ENCODE data around the gene ATP6V1G3.
"Not testable (repeated sequence)": the region's sequence is repeated elsewhere in the genome, so short reads cannot be mapped to it uniquely, and the experiment has no call there.

ATP6V1G3 gene

DNA sequence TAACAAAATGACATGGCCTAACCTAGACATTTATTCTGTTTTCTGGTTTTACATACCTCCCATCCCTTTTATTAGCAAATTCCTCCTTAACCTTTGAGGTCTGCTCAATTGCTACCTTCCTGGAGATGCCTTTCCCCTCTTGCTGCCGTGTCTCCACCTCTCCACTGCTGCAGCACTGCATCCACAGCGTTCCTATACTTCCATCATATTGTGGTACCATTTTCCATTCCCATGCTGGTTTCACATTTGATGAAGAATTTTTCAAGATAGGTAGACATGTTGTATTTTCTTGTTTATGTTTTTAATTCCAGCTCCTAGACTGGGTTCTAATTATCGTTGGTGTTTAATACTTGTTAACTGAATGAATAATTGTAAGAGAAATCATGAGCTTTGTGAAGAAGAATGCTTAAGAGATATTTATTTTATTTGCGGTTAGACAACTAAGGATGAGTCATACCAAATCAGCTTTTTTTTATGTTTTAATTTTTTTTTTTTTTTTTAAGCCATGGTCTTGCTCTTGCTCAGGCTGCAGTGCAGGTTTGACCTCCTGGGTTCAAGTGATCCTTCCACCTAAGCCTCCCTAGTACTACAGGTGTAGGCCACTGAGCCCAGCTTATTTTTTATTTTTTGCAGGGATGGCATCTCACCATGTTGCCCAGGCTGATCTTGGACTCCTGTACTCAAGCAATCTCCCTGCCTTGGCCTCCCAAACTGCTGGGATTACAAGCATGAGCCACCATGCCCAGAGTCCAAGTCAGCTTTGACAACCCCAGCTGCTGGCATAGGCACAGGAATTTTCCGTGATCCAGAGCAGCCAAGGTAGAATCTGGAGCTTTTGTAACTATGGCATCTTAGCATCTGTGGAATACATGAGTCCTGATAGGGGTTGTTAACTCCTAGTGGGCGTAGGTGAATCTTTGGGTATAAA is 44.0 kb downstream of the ATP6V1G3 start:
- DNase-seq (ENCODE audit: low read depth in 2 of 2) = no peak

DNA sequence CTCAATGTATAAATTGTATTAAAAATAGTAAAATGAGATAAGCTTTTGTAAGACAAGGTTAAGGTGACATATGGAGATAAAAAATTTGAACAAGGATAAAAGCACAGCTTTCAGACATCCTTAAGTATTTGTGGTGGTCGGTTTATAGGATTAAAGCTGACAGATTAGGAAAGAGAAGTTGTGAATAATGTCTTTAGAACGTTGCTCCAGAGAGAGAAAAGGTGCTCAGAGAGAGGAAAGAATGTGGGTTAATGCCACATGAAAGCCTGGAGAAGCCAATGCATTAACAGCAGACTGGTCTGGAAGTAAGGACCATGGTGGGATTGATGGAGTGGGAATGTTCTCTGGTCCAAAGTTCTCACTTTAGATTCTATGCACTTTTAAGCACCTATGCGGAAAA is 44.8 kb downstream of the ATP6V1G3 start:
- no peak for DNase-seq (ENCODE audit: low read depth in 2 of 2)

- no peak for DNase-seq (ENCODE audit: low read depth in 2 of 2)
These were observed 45.8 kb downstream of the ATP6V1G3 start for GRCh38 chr1:198494658-198495103.

- DNase-seq (ENCODE audit: low read depth in 2 of 2) = no peak
These were observed 46.3 kb downstream of the ATP6V1G3 start for GRCh38 chr1:198494139-198494538.

- DNase-seq (ENCODE audit: low read depth in 2 of 2) = no peak
These were observed 47.2 kb downstream of the ATP6V1G3 start for GRCh38 chr1:198493329-198493728.

- no peak for DNase-seq (ENCODE audit: low read depth in 2 of 2)
These were observed 47.6 kb downstream of the ATP6V1G3 start for GRCh38 chr1:198492872-198493271.

DNA sequence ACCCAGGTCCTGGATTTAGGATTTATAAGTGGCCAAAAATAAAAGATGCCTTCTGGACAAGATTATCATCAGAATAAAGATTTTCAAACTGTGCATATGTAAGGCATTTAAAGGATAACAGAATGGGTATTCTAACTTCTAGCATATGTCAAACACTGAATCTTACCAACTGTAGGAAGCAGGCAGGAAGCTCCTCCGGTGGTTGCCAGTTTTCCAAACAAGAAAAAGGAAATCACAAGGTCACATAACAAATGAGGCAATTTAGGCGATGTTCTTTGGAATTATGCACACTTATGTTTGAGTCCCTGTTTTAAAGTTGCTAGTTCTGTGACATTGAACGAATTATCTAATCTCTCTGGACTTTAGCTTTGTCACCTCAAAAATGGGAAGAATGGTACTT is 48.9 kb downstream of the ATP6V1G3 start:
- DNase-seq (ENCODE audit: low read depth in 2 of 2) = no peak

DNA sequence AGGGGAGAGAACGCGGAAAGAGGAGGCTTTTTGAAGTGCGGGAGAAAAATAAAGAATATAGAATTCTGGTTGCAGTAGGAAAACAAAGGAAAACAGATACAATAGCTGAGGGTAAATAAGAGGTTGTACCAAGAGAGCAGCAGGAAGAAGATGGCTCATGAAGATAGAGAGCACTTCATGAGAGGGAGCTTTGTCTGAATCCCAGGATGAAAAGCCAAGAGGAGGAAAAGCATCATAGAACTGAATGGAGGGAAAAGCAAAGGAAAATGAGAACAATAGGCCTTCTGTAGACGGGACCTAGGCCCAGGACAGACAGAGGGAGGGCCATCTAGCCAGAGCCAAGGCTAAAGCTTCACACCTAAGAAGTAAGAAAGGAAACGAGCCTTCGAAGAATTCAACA is 49.5 kb downstream of the ATP6V1G3 start:
- DNase-seq (ENCODE audit: low read depth in 2 of 2) = no peak

DNA sequence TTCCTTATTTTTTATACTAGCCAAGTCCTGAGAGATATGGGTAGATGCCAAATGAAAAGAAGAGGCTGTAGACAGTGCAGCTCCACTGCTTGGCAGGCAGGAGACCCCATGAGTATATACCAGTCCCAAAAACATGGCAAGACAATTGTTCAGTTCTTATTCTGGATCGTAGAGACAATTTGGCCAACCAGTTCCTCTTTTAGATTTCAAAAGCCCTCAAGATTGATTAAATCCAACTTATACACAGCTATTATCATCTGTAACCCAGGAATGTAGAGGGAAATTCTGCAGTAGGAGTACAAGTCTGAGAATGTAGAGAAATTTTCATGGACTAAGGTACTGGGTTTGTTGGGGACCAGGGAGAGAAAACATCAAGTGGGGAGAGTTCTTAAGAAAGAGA is 50.3 kb downstream of the ATP6V1G3 start:
- no peak for DNase-seq (ENCODE audit: low read depth in 2 of 2)

GRCh38 chr1:198486903-198487302 is 53.6 kb downstream of the ATP6V1G3 start:
- no peak for DNase-seq (ENCODE audit: low read depth in 2 of 2)

DNA sequence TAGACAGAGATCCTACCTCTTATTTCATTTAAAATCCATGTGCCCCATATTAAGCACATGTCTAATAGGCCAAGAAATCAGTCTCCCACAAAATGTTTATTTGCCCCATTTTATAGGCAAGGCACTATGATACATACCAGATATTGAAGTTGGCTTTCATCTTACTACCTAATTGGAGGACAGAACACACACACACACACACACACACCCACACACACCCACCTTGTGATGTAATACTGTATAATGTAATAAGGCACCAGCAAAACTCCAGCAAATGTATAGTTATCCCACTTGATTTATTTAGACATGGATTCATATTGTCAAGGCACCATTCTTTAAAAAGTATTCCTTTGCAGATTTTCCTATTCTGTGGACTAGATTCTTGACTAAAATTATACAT is 56.8 kb downstream of the ATP6V1G3 start:
- DNase-seq (ENCODE audit: low read depth in 2 of 2) = no peak

DNA sequence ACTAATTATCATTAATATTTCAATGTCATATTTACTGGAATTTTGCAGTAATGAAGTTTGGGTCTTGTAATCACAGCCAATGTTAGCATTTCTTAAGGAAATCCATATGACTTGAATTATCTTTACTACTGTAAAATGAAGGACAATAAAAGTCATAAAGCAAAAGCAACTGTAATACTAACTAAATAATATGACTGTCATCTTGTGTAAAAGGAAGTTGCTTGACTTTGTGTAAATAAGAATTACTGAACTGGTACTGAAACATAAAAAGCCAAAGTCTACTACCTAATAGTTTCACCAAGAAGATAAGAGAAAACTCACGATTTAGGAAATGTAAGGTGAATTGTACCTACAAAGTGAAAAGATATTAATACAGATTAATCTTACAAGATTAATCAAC is 57.5 kb downstream of the ATP6V1G3 start:
- no peak for DNase-seq (ENCODE audit: low read depth in 2 of 2)

GRCh38 chr1:198481661-198482060 is 58.8 kb downstream of the ATP6V1G3 start:
- no peak for DNase-seq (ENCODE audit: low read depth in 2 of 2)

GRCh38 chr1:198480876-198481275 is 59.6 kb downstream of the ATP6V1G3 start:
- no peak for DNase-seq (ENCODE audit: low read depth in 2 of 2)

DNA sequence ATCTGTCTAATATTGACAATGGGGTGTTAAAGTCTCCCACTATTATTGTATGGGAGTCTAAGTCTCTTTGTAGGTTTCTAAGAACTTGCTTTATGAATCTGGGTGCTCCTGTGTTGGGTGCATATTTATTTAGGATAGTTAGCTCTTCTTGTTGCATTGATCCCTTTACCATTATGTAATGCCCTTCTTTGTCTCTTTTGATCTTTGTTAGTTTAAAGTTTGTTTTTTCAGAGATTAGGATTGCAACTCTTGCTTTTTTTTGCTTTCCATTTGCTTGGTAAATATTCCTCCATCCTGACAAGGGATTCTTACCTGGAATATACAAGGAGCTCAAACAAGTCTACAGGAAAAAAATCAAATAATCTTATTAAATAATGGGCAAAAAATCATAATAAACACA is 63.1 kb downstream of the ATP6V1G3 start:
- not testable (repeated sequence) for DNase-seq (ENCODE audit: low read depth in 2 of 2)

All from stimulated activated CD4-positive, alpha-beta T cell treated with anti-CD3 and anti-CD28 coated beads, Interleukin-1b, Interleukin-23, amount 100 ng/mL, for 4 hours (primary cell).